Measurements from ENCODE around the gene SARDH.

SARDH gene

GRCh38 chr9:133699546-133699945 lies 38.6 kb downstream of the SARDH start:
- Histone ChIP-seq H3K4me1 (ENCODE audit: insufficient read depth, low read length) (peaks cover 40% of the 10 kb centered on the region), H3K27me3 (ENCODE audit: insufficient read depth, low read length, poor library complexity) (no peaks in the 10 kb centered on the region), H3K4me3 (ENCODE audit: low read depth in 1 of 2, low read length in 2 of 2) (no peak overlapping the region), H3K27ac (ENCODE audit: low read length) (no peak overlapping the region), H2AFZ (ENCODE audit: low read depth, low read length) (no peak overlapping the region), H4K20me1 (ENCODE audit: insufficient read depth, low read length) (no peaks in the 10 kb centered on the region), H3K4me2 (ENCODE audit: insufficient read depth, low read length) (no peak overlapping the region), H3K9me3 (ENCODE audit: insufficient read depth, low read length, severe bottlenecking) (no peaks in the 10 kb centered on the region), H3K36me3 (ENCODE audit: insufficient read depth, low read length) (no peaks in the 10 kb centered on the region), H3K79me2 (ENCODE audit: insufficient read depth, low read length) (no peaks in the 10 kb centered on the region), H3K9ac (ENCODE audit: low read depth, low read length) (no peak overlapping the region)
- TF ChIP-seq, protein P1, sequence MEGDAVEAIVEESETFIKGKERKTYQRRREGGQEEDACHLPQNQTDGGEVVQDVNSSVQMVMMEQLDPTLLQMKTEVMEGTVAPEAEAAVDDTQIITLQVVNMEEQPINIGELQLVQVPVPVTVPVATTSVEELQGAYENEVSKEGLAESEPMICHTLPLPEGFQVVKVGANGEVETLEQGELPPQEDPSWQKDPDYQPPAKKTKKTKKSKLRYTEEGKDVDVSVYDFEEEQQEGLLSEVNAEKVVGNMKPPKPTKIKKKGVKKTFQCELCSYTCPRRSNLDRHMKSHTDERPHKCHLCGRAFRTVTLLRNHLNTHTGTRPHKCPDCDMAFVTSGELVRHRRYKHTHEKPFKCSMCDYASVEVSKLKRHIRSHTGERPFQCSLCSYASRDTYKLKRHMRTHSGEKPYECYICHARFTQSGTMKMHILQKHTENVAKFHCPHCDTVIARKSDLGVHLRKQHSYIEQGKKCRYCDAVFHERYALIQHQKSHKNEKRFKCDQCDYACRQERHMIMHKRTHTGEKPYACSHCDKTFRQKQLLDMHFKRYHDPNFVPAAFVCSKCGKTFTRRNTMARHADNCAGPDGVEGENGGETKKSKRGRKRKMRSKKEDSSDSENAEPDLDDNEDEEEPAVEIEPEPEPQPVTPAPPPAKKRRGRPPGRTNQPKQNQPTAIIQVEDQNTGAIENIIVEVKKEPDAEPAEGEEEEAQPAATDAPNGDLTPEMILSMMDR (IDR thresholded peaks at IDR 0.05; ENCODE audit: borderline replicate concordance, extremely low read depth, low read length, poor library complexity, severe bottlenecking), result no peak
- TF ChIP-seq EZH2 (IDR thresholded peaks at IDR 0.05; ENCODE audit: borderline replicate concordance, low read depth, low read length, severe bottlenecking), result no peak
- DNase-seq (no peak), ATAC-seq (ENCODE audit: insufficient read depth, low read depth) (no peak)

DNA sequence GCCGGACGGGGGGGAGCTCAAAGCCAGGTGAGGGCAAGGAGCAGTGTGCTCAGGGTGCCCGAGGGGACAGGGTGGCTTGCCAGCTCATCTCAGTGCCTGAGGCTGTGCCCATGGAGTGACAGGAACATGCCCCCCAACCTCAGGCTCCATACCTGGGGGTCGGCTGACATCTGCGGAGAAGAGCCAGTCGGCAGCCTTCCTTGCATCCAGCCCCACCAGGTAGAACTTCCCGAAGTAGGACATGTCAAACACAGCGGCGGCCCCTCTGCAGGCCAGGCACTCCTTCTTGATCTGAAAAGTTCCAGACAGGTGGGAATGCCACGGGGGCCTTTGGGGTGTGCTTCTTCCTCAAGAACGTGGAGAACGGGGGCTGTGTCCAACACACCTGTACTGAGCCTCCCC lies 42.1 kb downstream of the SARDH start:
- no peaks in the 10 kb centered on the region for H3K27me3 ChIP-seq (ENCODE audit: insufficient read depth, low read length, poor library complexity)
- no peak overlapping the region for H2AFZ ChIP-seq (ENCODE audit: low read depth, low read length)
- no peaks in the 10 kb centered on the region for H3K79me2 ChIP-seq (ENCODE audit: insufficient read depth, low read length)
- TF ChIP-seq EZH2 (IDR thresholded peaks at IDR 0.05; ENCODE audit: borderline replicate concordance, low read depth, low read length, severe bottlenecking), result no peak
- TF ChIP-seq, protein P1 (IDR thresholded peaks at IDR 0.05; ENCODE audit: borderline replicate concordance, extremely low read depth, low read length, poor library complexity, severe bottlenecking), result no peak
- ATAC-seq (ENCODE audit: insufficient read depth, low read depth) (no peak), DNase-seq (no peak)
- H3K4me1 ChIP-seq (ENCODE audit: insufficient read depth, low read length), result peaks cover 16% of the 10 kb centered on the region
- H3K27ac ChIP-seq (ENCODE audit: low read length), result no peak overlapping the region
- no peaks in the 10 kb centered on the region for H3K36me3 ChIP-seq (ENCODE audit: insufficient read depth, low read length)
- H3K4me2 ChIP-seq (ENCODE audit: insufficient read depth, low read length), result no peak overlapping the region
- H3K9me3 ChIP-seq (ENCODE audit: insufficient read depth, low read length, severe bottlenecking), result no peaks in the 10 kb centered on the region
- H3K9ac ChIP-seq (ENCODE audit: low read depth, low read length), result no peak overlapping the region
- H3K4me3 ChIP-seq (ENCODE audit: low read depth in 1 of 2, low read length in 2 of 2), result no peak overlapping the region
- H4K20me1 ChIP-seq (ENCODE audit: insufficient read depth, low read length), result no peaks in the 10 kb centered on the region

DNA sequence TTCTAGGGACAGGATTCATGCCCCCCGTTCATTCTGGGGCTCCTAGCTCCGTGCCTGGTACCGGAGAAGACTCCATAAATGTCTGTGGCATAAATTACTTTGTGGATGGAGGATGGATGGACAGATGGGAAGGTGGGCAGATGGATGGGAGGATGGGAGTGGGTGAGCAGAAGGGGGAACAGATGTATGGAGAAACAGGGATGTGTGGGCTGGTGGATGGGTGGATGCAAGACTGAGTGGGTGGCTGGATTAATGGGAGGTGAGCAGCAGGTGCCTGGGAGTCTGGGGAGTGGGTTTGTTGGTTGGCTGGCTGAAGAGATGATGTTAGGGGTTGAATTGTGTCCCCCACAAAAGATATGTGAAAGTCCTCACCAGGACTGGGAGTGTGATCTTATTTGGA lies 43.5 kb downstream of the SARDH start:
- no peaks in the 10 kb centered on the region for H3K79me2 ChIP-seq (ENCODE audit: insufficient read depth, low read length)
- peaks cover 2% of the 10 kb centered on the region for H3K4me1 ChIP-seq (ENCODE audit: insufficient read depth, low read length)
- no peaks in the 10 kb centered on the region for H3K9me3 ChIP-seq (ENCODE audit: insufficient read depth, low read length, severe bottlenecking)
- no peak for ATAC-seq (ENCODE audit: insufficient read depth, low read depth)
- no peak overlapping the region for H3K4me2 ChIP-seq (ENCODE audit: insufficient read depth, low read length)
- no peak overlapping the region for H3K4me3 ChIP-seq (ENCODE audit: low read depth in 1 of 2, low read length in 2 of 2)
- TF ChIP-seq EZH2 (IDR thresholded peaks at IDR 0.05; ENCODE audit: borderline replicate concordance, low read depth, low read length, severe bottlenecking), result no peak
- TF ChIP-seq, protein P1 (IDR thresholded peaks at IDR 0.05; ENCODE audit: borderline replicate concordance, extremely low read depth, low read length, poor library complexity, severe bottlenecking), result no peak
- H4K20me1 ChIP-seq (ENCODE audit: insufficient read depth, low read length), result no peaks in the 10 kb centered on the region
- no peaks in the 10 kb centered on the region for H3K27me3 ChIP-seq (ENCODE audit: insufficient read depth, low read length, poor library complexity)
- no peak overlapping the region for H3K9ac ChIP-seq (ENCODE audit: low read depth, low read length)
- no peaks in the 10 kb centered on the region for H3K36me3 ChIP-seq (ENCODE audit: insufficient read depth, low read length)
- no peak overlapping the region for H3K27ac ChIP-seq (ENCODE audit: low read length)
- no peak for DNase-seq
- no peak overlapping the region for H2AFZ ChIP-seq (ENCODE audit: low read depth, low read length)
